SK-N-DZ (cell line): Measurements from ENCODE around the gene GLYATL3. TPM values are rescaled to one million over a fixed set of nuclear protein-coding genes. Genes with fewer than 3 reads are reported as not detected.
"Not testable (repeated sequence)": the region's sequence is repeated elsewhere in the genome, so short reads cannot be mapped to it uniquely, and the experiment has no call there.

Source experiments
- DNase-seq: peaks from one replicate; pipeline ENCODE4 v3.0.0-alpha.2; 2015; ENCODE audit warnings: low spot score
- polyA plus RNA-seq, 2 experiments: library from polyadenylated mRNA; depleted of rRNA; stranded (reverse); fragments of >200 nt; gene quantifications; 2 replicates each; pipeline ENCODE4 v1.2.3, GENCODE V29; 2014

The GLYATL3 gene
- not detected in 2 replicates for polyA plus RNA-seq (2014; cell fraction: cytosol; rRNA removed)
- not detected in 2 replicates for polyA plus RNA-seq (2014; cell fraction: nucleus; rRNA removed)

GRCh38 chr6:49499623-49500022 is at the start of gene GLYATL3:
Gene GLYATL3 (plus strand): TSS chr6:49499923. CDS start chr6:49511991, 12,068 bp downstream.
- DNase-seq: no peak

GRCh38 chr6:49453221-49453620 is 46.5 kb upstream of the GLYATL3 start:
- no peak for DNase-seq

- DNase-seq: no peak
Observed at GRCh38 chr6:49454787-49455709, 44.7 kb upstream of the GLYATL3 start.

GRCh38 chr6:49457771-49458170 is 42.0 kb upstream of the GLYATL3 start:
- no peak for DNase-seq

- no peak for DNase-seq
Observed at GRCh38 chr6:49462071-49462470, 37.7 kb upstream of the GLYATL3 start.

GRCh38 chr6:49462599-49462926 is 37.2 kb upstream of the GLYATL3 start:
- DNase-seq: no peak

- DNase-seq: peak; percentile 95
Observed at GRCh38 chr6:49462927-49463611, 36.7 kb upstream of the GLYATL3 start, which contains the start of the genes CENPQ and MMUT. Gene CENPQ (plus strand): TSS chr6:49463370. CDS start chr6:49470177, 6,807 bp downstream. Gene MMUT (minus strand): TSS chr6:49463253. CDS start chr6:49459466, 3,787 bp downstream.

GRCh38 chr6:49463612-49463967 is 36.1 kb upstream of the GLYATL3 start:
- no peak for DNase-seq

GRCh38 chr6:49464691-49465090 is 35.0 kb upstream of the GLYATL3 start:
- DNase-seq: no peak

- DNase-seq: no peak
Observed at GRCh38 chr6:49468042-49468441, 31.7 kb upstream of the GLYATL3 start.

GRCh38 chr6:49476564-49476963 is 23.2 kb upstream of the GLYATL3 start:
- not testable (repeated sequence) for DNase-seq

GRCh38 chr6:49479308-49479970 is 20.3 kb upstream of the GLYATL3 start:
- no peak for DNase-seq

GRCh38 chr6:49481846-49482245 is 17.9 kb upstream of the GLYATL3 start:
- DNase-seq: not testable (repeated sequence)

GRCh38 chr6:49483380-49483779 is 16.3 kb upstream of the GLYATL3 start:
- DNase-seq: not testable (repeated sequence)

- no peak for DNase-seq
Observed at GRCh38 chr6:49490633-49491032, 9.1 kb upstream of the GLYATL3 start.

- DNase-seq: no peak
Observed at GRCh38 chr6:49497304-49497703, 2.4 kb upstream of the GLYATL3 start.

GRCh38 chr6:49499126-49499525 is 597 bp upstream of the GLYATL3 start:
- DNase-seq: no peak

GRCh38 chr6:49504666-49505065 is 4.9 kb downstream of the GLYATL3 start:
- no peak for DNase-seq

GRCh38 chr6:49506569-49507111 is 6.9 kb downstream of the GLYATL3 start:
- no peak for DNase-seq

- no peak for DNase-seq
Observed at GRCh38 chr6:49509342-49509741, 9.6 kb downstream of the GLYATL3 start.

- no peak for DNase-seq
Observed at GRCh38 chr6:49513153-49513989, 13.6 kb downstream of the GLYATL3 start.
